Suprapubic skin (tissue), 4 donors: ENCODE results near the gene CSKMT. TPM values are rescaled to one million over a fixed set of nuclear protein-coding genes. Genes with fewer than 3 reads are reported as not detected.

Source experiments
- DNase-seq, 2 donors: peaks; one replicate each; pipeline ENCODE4 v3.0.0-alpha.2; 2019; ENCODE audit warnings: low spot score in 2 of 2
- H3K27ac ChIP-seq: fragments of 200-600 bp; sonication (generic); one replicate; pipeline ENCODE4 v1.5.1; 2019
- H3K27me3 ChIP-seq: fragments of 200-600 bp; sonication (generic); one replicate; pipeline ENCODE4 v1.5.1; 2019
- H3K36me3 ChIP-seq: fragments of 200-600 bp; sonication (generic); one replicate; pipeline ENCODE4 v1.5.1; 2019
- H3K4me1 ChIP-seq: fragments of 200-600 bp; sonication (generic); one replicate; pipeline ENCODE4 v1.5.1; 2019
- H3K4me3 ChIP-seq: fragments of 200-600 bp; sonication (generic); one replicate; pipeline ENCODE4 v1.5.1; 2019; ENCODE audit warnings: mild to moderate bottlenecking
- H3K9me3 ChIP-seq: fragments of 200-600 bp; sonication (generic); one replicate; pipeline ENCODE4 v1.5.1; 2019
- EP300 ChIP-seq: sonication (generic); formaldehyde crosslinking; IDR thresholded peaks from one replicate; pipeline ENCODE4 v1.6.1; 2017; ENCODE audit warnings: antibody characterized with exemption
- POLR2A ChIP-seq, 2 donors: fragments of 450-650 bp; IDR thresholded peaks; one replicate each; pipeline ENCODE4 v1.6.1; 2017; ENCODE audit warnings: antibody characterized with exemption in 2 of 2, mild to moderate bottlenecking in 2 of 2, moderate library complexity in 2 of 2
- POLR2AphosphoS5 ChIP-seq, 3 donors: sonication (generic); formaldehyde crosslinking; IDR thresholded peaks; one replicate each; pipeline ENCODE4 v1.6.1; 2017; ENCODE audit warnings: antibody characterized with exemption in 3 of 3
- WGBS: methylation state at CpG from one replicate; pipeline ENCODE4 v1.1.5; 2018; 5-methylcytosine and 5-hydroxymethylcytosine counted together
- total RNA-seq, 4 donors: library from RNA; depleted of rRNA; stranded (reverse); fragments of >200 nt; gene quantifications; one replicate each; pipeline ENCODE4 v1.1.0, GENCODE V29; 2016
- TF ChIP-seq, protein P1 (sequence below), 2 donors: fragments of 200-600 bp in 1 of 2; fragments of 450-650 bp in 1 of 2; sonication (generic) in 1 of 2; IDR thresholded peaks; one replicate each; pipeline ENCODE4 v1.5.1; 2016 to 2019; ENCODE audit warnings: antibody characterized with exemption in 2 of 2, mild to moderate bottlenecking in 1 of 2, moderate library complexity in 1 of 2

Gene CSKMT
- total RNA-seq, 4 donors from 2014 or later: 2.8 to 6.0 (median 4.2) TPM

DNA sequence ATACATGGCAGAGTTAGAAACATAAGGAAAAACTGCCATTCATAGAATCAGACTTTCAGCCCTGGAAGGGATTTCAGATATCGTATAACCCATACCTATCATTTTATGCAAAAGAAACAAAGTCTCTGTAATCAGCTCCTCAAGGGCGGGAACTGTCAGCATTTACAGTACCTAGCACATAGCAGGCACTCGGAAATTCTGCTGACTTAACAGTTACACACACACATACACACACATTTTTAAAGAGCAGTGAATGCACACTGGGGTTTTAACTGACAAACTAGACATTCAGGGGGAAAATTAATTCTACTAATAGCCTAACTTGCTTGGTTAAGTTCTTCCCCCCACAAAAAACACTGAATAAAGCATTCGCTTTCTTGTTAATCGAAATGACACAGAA lies 51.1 kb downstream of the CSKMT start:
- Histone ChIP-seq H3K36me3 (peaks cover 99% of the 10 kb centered on the region), H3K4me1 (peaks cover 17% of the 10 kb centered on the region), H3K27ac (no peak overlapping the region), H3K27me3 (no peaks in the 10 kb centered on the region), H3K4me3 (no peak overlapping the region), H3K9me3 (no peaks in the 10 kb centered on the region)
- WGBS: 82% methylated on average over 5 of the region's 5 CpGs
- no peak for DNase-seq
- TF ChIP-seq EP300 (no peak), POLR2A (IDR thresholded peaks at IDR 0.05) (no peak), POLR2AphosphoS5 (IDR thresholded peaks at IDR 0.05) (no peak)
- TF ChIP-seq, protein P1, sequence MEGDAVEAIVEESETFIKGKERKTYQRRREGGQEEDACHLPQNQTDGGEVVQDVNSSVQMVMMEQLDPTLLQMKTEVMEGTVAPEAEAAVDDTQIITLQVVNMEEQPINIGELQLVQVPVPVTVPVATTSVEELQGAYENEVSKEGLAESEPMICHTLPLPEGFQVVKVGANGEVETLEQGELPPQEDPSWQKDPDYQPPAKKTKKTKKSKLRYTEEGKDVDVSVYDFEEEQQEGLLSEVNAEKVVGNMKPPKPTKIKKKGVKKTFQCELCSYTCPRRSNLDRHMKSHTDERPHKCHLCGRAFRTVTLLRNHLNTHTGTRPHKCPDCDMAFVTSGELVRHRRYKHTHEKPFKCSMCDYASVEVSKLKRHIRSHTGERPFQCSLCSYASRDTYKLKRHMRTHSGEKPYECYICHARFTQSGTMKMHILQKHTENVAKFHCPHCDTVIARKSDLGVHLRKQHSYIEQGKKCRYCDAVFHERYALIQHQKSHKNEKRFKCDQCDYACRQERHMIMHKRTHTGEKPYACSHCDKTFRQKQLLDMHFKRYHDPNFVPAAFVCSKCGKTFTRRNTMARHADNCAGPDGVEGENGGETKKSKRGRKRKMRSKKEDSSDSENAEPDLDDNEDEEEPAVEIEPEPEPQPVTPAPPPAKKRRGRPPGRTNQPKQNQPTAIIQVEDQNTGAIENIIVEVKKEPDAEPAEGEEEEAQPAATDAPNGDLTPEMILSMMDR (IDR thresholded peaks at IDR 0.05): no peak

DNA sequence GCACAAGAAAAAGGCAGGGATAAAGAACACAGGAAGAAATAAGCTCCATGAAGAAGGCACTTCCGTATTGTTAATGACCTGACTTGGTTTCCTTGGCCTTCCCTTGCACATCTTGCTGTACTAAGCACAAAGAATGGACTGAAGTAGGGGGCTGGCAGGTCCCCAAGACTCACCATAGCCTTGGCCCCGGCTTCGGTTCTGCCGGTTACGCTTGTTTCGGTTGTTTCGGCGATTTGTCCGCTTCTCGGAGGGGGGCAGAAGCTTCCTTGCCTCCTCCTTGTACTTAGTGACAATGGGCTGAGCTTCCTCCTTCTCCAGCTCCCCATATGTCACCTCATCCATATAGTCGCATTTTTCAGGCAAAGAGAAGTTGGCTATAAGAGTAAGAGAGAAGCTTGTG lies 51.7 kb downstream of the CSKMT start:
- Histone ChIP-seq H3K4me1 (peaks cover 19% of the 10 kb centered on the region), H3K27ac (no peak overlapping the region), H3K27me3 (no peaks in the 10 kb centered on the region), H3K36me3 (peaks cover 99% of the 10 kb centered on the region), H3K4me3 (no peak overlapping the region), H3K9me3 (no peaks in the 10 kb centered on the region)
- no peak for TF ChIP-seq EP300
- TF ChIP-seq POLR2AphosphoS5 (IDR thresholded peaks at IDR 0.05): no peak
- TF ChIP-seq, protein P1 (IDR thresholded peaks at IDR 0.05): no peak
- no peak for TF ChIP-seq POLR2A (IDR thresholded peaks at IDR 0.05)
- WGBS: 80% methylated on average over 11 of the region's 11 CpGs
- DNase-seq: no peak

Other genes starting within 250 kb of the CSKMT start
- gene SCGB1A1, start 246.3 kb upstream of the CSKMT start, total RNA-seq: not detected
- 1,000 to 10,000 TPM; 1,174 to 1,475 (median 1,322) TPM for gene AHNAK, start 118.5 kb upstream of the CSKMT start, total RNA-seq
- 1,000 to 10,000 TPM; 1,221 to 2,946 (median 2,495) TPM for gene EEF1G, start 91.4 kb upstream of the CSKMT start, total RNA-seq
- gene TUT1, start 73.8 kb upstream of the CSKMT start, total RNA-seq: 10 to 100 TPM in 3 of 4 donors, 1 to 10 TPM in 1; 8.0 to 16.3 (median 12.5) TPM
- gene MTA2, start 63.4 kb upstream of the CSKMT start, total RNA-seq: 100 to 1,000 TPM; 107 to 125 (median 110) TPM
- 10 to 100 TPM; 43.1 to 74.8 (median 55.8) TPM for gene EML3, start 52.5 kb upstream of the CSKMT start, total RNA-seq
- 1 to 10 TPM in 3 of 4 donors, under 1 TPM in 1; 0.80 to 4.9 (median 2.3) TPM for gene ROM1, start 52.1 kb upstream of the CSKMT start, total RNA-seq
- 10 to 100 TPM; 29.9 to 54.1 (median 40.6) TPM for gene B3GAT3, start 43.3 kb upstream of the CSKMT start, total RNA-seq
- 100 to 1,000 TPM in 2 of 4 donors, 10 to 100 TPM in 2; 76.0 to 118 (median 102) TPM for gene GANAB, start 18.7 kb upstream of the CSKMT start, total RNA-seq
- 10 to 100 TPM; 17.7 to 35.1 (median 31.4) TPM for gene INTS5, start 12.0 kb upstream of the CSKMT start, total RNA-seq
- gene C11orf98, start 102 bp upstream of the CSKMT start, total RNA-seq: 10 to 100 TPM; 12.8 to 29.3 (median 25.7) TPM
- 10 to 100 TPM in 2 of 4 donors, 1 to 10 TPM in 2; 9.1 to 12.4 (median 9.8) TPM for gene UQCC3, start 6.4 kb downstream of the CSKMT start, total RNA-seq
- gene LBHD1, start 7.0 kb downstream of the CSKMT start, total RNA-seq: 1 to 10 TPM; 1.7 to 8.7 (median 3.3) TPM
- 100 to 1,000 TPM; 125 to 194 (median 143) TPM for gene UBXN1, start 13.8 kb downstream of the CSKMT start, total RNA-seq
- gene LRRN4CL, start 24.2 kb downstream of the CSKMT start, total RNA-seq: 1 to 10 TPM; 3.3 to 7.6 (median 5.9) TPM
- 10 to 100 TPM; 28.9 to 76.3 (median 59.3) TPM for gene BSCL2, start 42.1 kb downstream of the CSKMT start, total RNA-seq
- gene GNG3, start 42.4 kb downstream of the CSKMT start, total RNA-seq: under 1 TPM in 1 of 4 donors, not detected in 3; 0.68 TPM
- 10 to 100 TPM; 21.1 to 51.5 (median 33.6) TPM for gene HNRNPUL2, start 62.1 kb downstream of the CSKMT start, total RNA-seq
- gene TTC9C, start 63.2 kb downstream of the CSKMT start, total RNA-seq: 10 to 100 TPM; 16.3 to 42.3 (median 31.7) TPM
- gene ZBTB3, start 88.8 kb downstream of the CSKMT start, total RNA-seq: 10 to 100 TPM; 10.9 to 32.2 (median 14.3) TPM
- 100 to 1,000 TPM in 1 of 4 donors, 10 to 100 TPM in 3; 46.9 to 117 (median 52.1) TPM for gene POLR2G, start 96.3 kb downstream of the CSKMT start, total RNA-seq
- gene TAF6L, start 106.1 kb downstream of the CSKMT start, total RNA-seq: 10 to 100 TPM; 10.2 to 48.7 (median 21.9) TPM
- gene TMEM179B, start 122.1 kb downstream of the CSKMT start, total RNA-seq: 10 to 100 TPM; 37.6 to 72.6 (median 59.8) TPM
- 10 to 100 TPM; 15.9 to 30.2 (median 23.4) TPM for gene TMEM223, start 126.7 kb downstream of the CSKMT start, total RNA-seq
- gene NXF1, start 140.1 kb downstream of the CSKMT start, total RNA-seq: 100 to 1,000 TPM in 3 of 4 donors, 10 to 100 TPM in 1; 88.1 to 156 (median 115) TPM
- 10 to 100 TPM; 26.8 to 47.8 (median 43.2) TPM for gene STX5, start 166.7 kb downstream of the CSKMT start, total RNA-seq
- gene TEX54, start 167.5 kb downstream of the CSKMT start, total RNA-seq: not detected
- 10 to 100 TPM; 63.3 to 79.8 (median 70.3) TPM for gene WDR74, start 174.3 kb downstream of the CSKMT start, total RNA-seq
- 100 to 1,000 TPM; 170 to 234 (median 198) TPM for gene SLC3A2, start 215.6 kb downstream of the CSKMT start, total RNA-seq